Panc1 (cell line): ENCODE measurements around the gene ADAMTSL3. TPM values are rescaled to one million over a fixed set of nuclear protein-coding genes. Genes with fewer than 3 reads are reported as not detected.

Source experiments
- ATAC-seq: fragments of 200-7000 bp; cut with Tn5 transposase; 2 replicates; pipeline ENCODE4 v1.9.1; 2020; ENCODE audit warnings: mild to moderate bottlenecking, moderate library complexity
- BruUV-seq: library from RNA; stranded (reverse); fragments of 400-500 nt; replicated peaks from 2 replicates; lab custom pipeline; 2021; lab: Mats Ljungman, UMichigan
- CTCF ChIA-PET: fragments of 300-600 bp; sonication (Branson Sonifier 250); formaldehyde crosslinking; loops from one replicate; lab custom pipeline; 2022; ENCODE audit warnings: antibody characterized with exemption; lab: Charles Lee
- POLR2A ChIA-PET: fragments of 300-600 bp; sonication (Branson Sonifier 250); formaldehyde crosslinking; loops from one replicate; lab custom pipeline; 2022; ENCODE audit warnings: antibody characterized with exemption; lab: Charles Lee
- DNase-seq: peaks from one replicate; pipeline ENCODE4 v3.0.0-alpha.2; 2010; ENCODE audit warnings: low read depth, low spot score
- H3K27ac ChIP-seq: 2 replicates; pipeline ENCODE4 v1.5.1; 2011; ENCODE audit warnings: mild to moderate bottlenecking, low read length, inconsistent platforms
- H3K27me3 ChIP-seq: fragments of 200-500 bp; sonication (Bioruptor generic); 2 replicates; pipeline ENCODE4 v1.6.0; 2014; ENCODE audit warnings: low read length, inconsistent platforms; ENCODE audit not compliant: control insufficient read depth, insufficient read depth
- H3K36me3 ChIP-seq: fragments of 200-500 bp; sonication (Bioruptor generic); 2 replicates; pipeline ENCODE4 v1.5.1; 2014; ENCODE audit warnings: inconsistent platforms, mild to moderate bottlenecking, low read length, moderate library complexity; ENCODE audit not compliant: control insufficient read depth, insufficient read depth
- H3K4me1 ChIP-seq: 2 replicates; pipeline ENCODE4 v1.5.1; 2011; ENCODE audit warnings: inconsistent platforms, mild to moderate bottlenecking, low read length, moderate library complexity; ENCODE audit not compliant: control insufficient read depth, insufficient read depth
- H3K4me3 ChIP-seq, 2 experiments: 2 replicates each; pipeline ENCODE4 v1.5.1; 2011 to 2012; ENCODE audit warnings: low read depth in 2 of 2, low read length in 2 of 2, mild to moderate bottlenecking in 2 of 2, inconsistent platforms in 1 of 2, moderate library complexity in 1 of 2
- H3K9me3 ChIP-seq: fragments of 200-500 bp; sonication (Bioruptor generic); 2 replicates; pipeline ENCODE4 v1.5.1; 2014; ENCODE audit warnings: low read depth, mild to moderate bottlenecking, inconsistent platforms, low read length, moderate library complexity; ENCODE audit not compliant: control insufficient read depth, insufficient read depth
- POLR2AphosphoS5 ChIP-seq: IDR thresholded peaks from 2 replicates; pipeline ENCODE4 v1.6.1; 2012; ENCODE audit warnings: mild to moderate bottlenecking, low read depth, low read length, moderate library complexity
- SIN3A ChIP-seq: IDR thresholded peaks from 2 replicates; pipeline ENCODE4 v1.6.1; 2012; ENCODE audit warnings: low read depth, mild to moderate bottlenecking, low read length, moderate library complexity, borderline replicate concordance; ENCODE audit not compliant: insufficient read depth
- TCF7L2 ChIP-seq: IDR thresholded peaks from 2 replicates; pipeline ENCODE4 v1.6.1; 2011; ENCODE audit warnings: mild to moderate bottlenecking, low read depth, low read length, inconsistent platforms
- in situ Hi-C: cut with HindIII; loops from 2 replicates; pipeline ENCODE4 v1.10.0; 2016; ENCODE audit warnings: low sequenced_read_pairs, low pct_unique_long_range_greater_than_20kb
- intact Hi-C: fragments of 100-400 bp; cut with micrococcal nuclease; formaldehyde crosslinking; loops from one replicate; pipeline ENCODE4 v1.10.0; 2022; ENCODE audit not compliant: unreplicated experiment
- total RNA-seq: library from RNA; stranded (reverse); gene quantifications from one replicate; pipeline ENCODE4 v1.2.1, GENCODE V29; 2021; ENCODE audit not compliant: unreplicated experiment
- TF ChIP-seq, protein P1 (sequence below), 2 experiments: IDR thresholded peaks; 2 replicates each; pipeline ENCODE4 v1.6.1; 2011 to 2012; ENCODE audit warnings: low read depth in 2 of 2, control low read depth in 1 of 2, low read length in 1 of 2, mild to moderate bottlenecking in 1 of 2, moderate library complexity in 1 of 2; ENCODE audit not compliant: insufficient read depth in 1 of 2
- TF ChIP-seq, protein P2 (sequence below): fragments of 450-650 bp; IDR thresholded peaks from 2 replicates; pipeline ENCODE4 v1.5.1; 2017; ENCODE audit warnings: mild to moderate bottlenecking

Gene ADAMTSL3
- total RNA-seq, 1 experiment from 2014 or later, result not detected

DNA sequence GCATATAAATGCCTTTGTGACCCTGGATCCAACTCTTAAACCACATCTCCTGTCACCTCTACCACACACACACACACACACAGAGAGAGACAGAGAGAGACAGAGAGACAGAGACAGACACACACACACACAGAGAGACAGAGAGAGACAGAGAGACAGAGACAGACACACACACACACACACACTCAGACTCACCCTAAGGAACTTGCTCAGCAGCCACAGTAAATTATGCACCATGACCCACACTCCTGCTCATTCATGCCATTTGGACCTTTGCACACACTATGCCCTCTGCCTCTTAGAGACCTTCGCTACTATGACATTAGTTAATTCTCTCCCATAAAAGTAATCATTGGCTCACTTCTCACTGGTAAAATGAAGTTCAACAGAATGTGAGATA is 275.7 kb downstream of the ADAMTSL3 start:
- H3K9me3 ChIP-seq, result no peaks in the 10 kb centered on the region
- no peaks in the 10 kb centered on the region for H3K27me3 ChIP-seq
- intact Hi-C loops (no loop called here), in situ Hi-C loops (no loop called here)
- POLR2A ChIA-PET, result no interaction called here
- BruUV-seq, result no TSS peak
- TF ChIP-seq, protein P1, sequence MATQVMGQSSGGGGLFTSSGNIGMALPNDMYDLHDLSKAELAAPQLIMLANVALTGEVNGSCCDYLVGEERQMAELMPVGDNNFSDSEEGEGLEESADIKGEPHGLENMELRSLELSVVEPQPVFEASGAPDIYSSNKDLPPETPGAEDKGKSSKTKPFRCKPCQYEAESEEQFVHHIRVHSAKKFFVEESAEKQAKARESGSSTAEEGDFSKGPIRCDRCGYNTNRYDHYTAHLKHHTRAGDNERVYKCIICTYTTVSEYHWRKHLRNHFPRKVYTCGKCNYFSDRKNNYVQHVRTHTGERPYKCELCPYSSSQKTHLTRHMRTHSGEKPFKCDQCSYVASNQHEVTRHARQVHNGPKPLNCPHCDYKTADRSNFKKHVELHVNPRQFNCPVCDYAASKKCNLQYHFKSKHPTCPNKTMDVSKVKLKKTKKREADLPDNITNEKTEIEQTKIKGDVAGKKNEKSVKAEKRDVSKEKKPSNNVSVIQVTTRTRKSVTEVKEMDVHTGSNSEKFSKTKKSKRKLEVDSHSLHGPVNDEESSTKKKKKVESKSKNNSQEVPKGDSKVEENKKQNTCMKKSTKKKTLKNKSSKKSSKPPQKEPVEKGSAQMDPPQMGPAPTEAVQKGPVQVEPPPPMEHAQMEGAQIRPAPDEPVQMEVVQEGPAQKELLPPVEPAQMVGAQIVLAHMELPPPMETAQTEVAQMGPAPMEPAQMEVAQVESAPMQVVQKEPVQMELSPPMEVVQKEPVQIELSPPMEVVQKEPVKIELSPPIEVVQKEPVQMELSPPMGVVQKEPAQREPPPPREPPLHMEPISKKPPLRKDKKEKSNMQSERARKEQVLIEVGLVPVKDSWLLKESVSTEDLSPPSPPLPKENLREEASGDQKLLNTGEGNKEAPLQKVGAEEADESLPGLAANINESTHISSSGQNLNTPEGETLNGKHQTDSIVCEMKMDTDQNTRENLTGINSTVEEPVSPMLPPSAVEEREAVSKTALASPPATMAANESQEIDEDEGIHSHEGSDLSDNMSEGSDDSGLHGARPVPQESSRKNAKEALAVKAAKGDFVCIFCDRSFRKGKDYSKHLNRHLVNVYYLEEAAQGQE (IDR thresholded peaks at IDR 0.05; ENCODE audit: insufficient read depth in 1 of 2, low read depth in 2 of 2, low read length in 1 of 2), result no peak
- TF ChIP-seq SIN3A (no peak), TCF7L2 (no peak)
- no peak overlapping the region for H3K4me3 ChIP-seq
- H3K36me3 ChIP-seq, result no peaks in the 10 kb centered on the region
- DNase-seq, result no peak
- H3K27ac ChIP-seq, result no peak overlapping the region
- no peaks in the 10 kb centered on the region for H3K4me1 ChIP-seq
- CTCF ChIA-PET, result no interaction called here
- ATAC-seq, result no peak

DNA sequence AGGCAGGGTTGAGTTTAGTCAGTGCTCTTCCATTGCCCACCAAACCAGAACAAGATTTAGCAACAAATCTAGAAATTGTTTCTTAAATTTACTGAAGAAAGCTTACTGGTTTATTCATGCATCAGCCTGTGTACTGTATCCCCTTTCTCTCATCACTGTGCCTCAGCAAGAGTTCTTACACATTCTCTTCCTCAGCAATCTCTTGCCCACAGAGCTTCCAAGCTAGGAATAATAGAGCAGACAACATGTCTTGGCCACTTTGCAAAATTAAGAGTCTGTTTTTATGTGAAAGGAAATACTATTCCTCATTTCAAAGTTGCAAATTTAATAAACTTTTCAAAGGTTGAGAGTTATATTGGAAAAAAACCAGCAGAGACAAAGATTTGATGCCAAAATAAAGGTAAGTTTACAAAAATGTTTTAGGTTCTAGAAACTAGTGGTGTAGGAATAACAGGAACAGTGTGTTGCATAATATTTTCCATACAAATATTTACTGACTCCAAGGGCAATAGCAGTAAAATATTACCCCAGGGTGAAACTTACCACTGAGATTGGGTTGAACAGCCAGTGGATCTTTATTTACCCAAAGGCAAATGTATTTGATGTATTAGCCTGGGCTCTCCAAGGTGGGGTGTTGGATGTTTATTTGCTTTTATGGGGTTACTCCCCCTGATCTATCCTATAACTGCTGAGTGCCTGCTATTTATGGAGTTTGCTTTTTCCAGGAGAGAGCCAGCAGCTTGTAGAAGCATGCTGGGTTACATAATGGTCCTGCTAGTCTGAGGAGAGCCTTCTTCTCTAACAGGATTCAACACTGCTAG is 276.7 kb downstream of the ADAMTSL3 start:
- ChIA-PET CTCF (no interaction called here), POLR2A (no interaction called here)
- DNase-seq, result no peak

More for the DNA sequence above, 276.7 kb downstream of the ADAMTSL3 start:
- Histone ChIP-seq H3K27me3 (no peaks in the 10 kb centered on the region), H3K27ac (no peak overlapping the region), H3K4me1 (no peaks in the 10 kb centered on the region), H3K36me3 (no peaks in the 10 kb centered on the region), H3K9me3 (no peaks in the 10 kb centered on the region), H3K4me3 (no peak overlapping the region)
- ATAC-seq, result no peak
- TF ChIP-seq POLR2AphosphoS5 (no peak), SIN3A (no peak), TCF7L2 (no peak)
- TF ChIP-seq, protein P2, sequence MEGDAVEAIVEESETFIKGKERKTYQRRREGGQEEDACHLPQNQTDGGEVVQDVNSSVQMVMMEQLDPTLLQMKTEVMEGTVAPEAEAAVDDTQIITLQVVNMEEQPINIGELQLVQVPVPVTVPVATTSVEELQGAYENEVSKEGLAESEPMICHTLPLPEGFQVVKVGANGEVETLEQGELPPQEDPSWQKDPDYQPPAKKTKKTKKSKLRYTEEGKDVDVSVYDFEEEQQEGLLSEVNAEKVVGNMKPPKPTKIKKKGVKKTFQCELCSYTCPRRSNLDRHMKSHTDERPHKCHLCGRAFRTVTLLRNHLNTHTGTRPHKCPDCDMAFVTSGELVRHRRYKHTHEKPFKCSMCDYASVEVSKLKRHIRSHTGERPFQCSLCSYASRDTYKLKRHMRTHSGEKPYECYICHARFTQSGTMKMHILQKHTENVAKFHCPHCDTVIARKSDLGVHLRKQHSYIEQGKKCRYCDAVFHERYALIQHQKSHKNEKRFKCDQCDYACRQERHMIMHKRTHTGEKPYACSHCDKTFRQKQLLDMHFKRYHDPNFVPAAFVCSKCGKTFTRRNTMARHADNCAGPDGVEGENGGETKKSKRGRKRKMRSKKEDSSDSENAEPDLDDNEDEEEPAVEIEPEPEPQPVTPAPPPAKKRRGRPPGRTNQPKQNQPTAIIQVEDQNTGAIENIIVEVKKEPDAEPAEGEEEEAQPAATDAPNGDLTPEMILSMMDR, result no peak
- TF ChIP-seq, protein P1 (IDR thresholded peaks at IDR 0.05; ENCODE audit: insufficient read depth in 1 of 2, low read depth in 2 of 2, low read length in 1 of 2), result no peak
- in situ Hi-C loops, result no loop called here
- no TSS peak for BruUV-seq
- intact Hi-C loops, result no loop called here
